GM04504 (cell line): ENCODE data around the gene TBC1D10B.

Experiments
- DNase-seq: peaks from one replicate; pipeline ENCODE4 v3.0.0-alpha.2; 2012; ENCODE audit warnings: low read depth

Gene TBC1D10B

GRCh38 chr16:30374538-30374937 lies 4.2 kb upstream of the TBC1D10B start, which contains the start of gene MYL11:
MYL11 (plus strand) TSS chr16:30374802; CDS start chr16:30374858, 56 bp downstream.
- DNase-seq, result no peak

GRCh38 chr16:30372725-30373124 lies 2.4 kb upstream of the TBC1D10B start:
- no peak for DNase-seq

GRCh38 chr16:30372038-30372712 lies 1.9 kb upstream of the TBC1D10B start:
- DNase-seq, result no peak

GRCh38 chr16:30371248-30371816 lies 1.0 kb upstream of the TBC1D10B start:
- DNase-seq, result no peak

- DNase-seq, result no peak
Measured at GRCh38 chr16:30369938-30370455, 297 bp downstream of the TBC1D10B start.

GRCh38 chr16:30369091-30369937 lies 980 bp downstream of the TBC1D10B start:
- DNase-seq, result no peak

GRCh38 chr16:30368792-30369090 lies 1.6 kb downstream of the TBC1D10B start:
- no peak for DNase-seq

GRCh38 chr16:30368122-30368791 lies 2.0 kb downstream of the TBC1D10B start:
- DNase-seq, result peak; percentile 32

- no peak for DNase-seq
Measured at GRCh38 chr16:30367349-30368009, 2.8 kb downstream of the TBC1D10B start.

GRCh38 chr16:30366511-30366910 lies 3.8 kb downstream of the TBC1D10B start:
- no peak for DNase-seq

GRCh38 chr16:30365200-30365599 lies 5.1 kb downstream of the TBC1D10B start:
- DNase-seq, result no peak

- no peak for DNase-seq
Measured at GRCh38 chr16:30361180-30361579, 9.1 kb downstream of the TBC1D10B start.

GRCh38 chr16:30359871-30360170 lies 10.5 kb downstream of the TBC1D10B start:
- DNase-seq, result no peak

GRCh38 chr16:30358990-30359870 lies 11.1 kb downstream of the TBC1D10B start:
- DNase-seq, result no peak

GRCh38 chr16:30358577-30358936 lies 11.7 kb downstream of the TBC1D10B start:
- no peak for DNase-seq

- DNase-seq, result no peak
Measured at GRCh38 chr16:30357715-30358576, 12.3 kb downstream of the TBC1D10B start.

GRCh38 chr16:30357085-30357714 lies 13.1 kb downstream of the TBC1D10B start:
- DNase-seq, result no peak

- DNase-seq, result no peak
Measured at GRCh38 chr16:30356401-30357084, 13.8 kb downstream of the TBC1D10B start.

GRCh38 chr16:30355954-30356308 lies 14.4 kb downstream of the TBC1D10B start:
- no peak for DNase-seq
